GM12878 (cell line): ENCODE measurements around the gene KRT75. TPM values are rescaled to one million over a fixed set of nuclear protein-coding genes. Genes with fewer than 3 reads are reported as not detected.

ENCODE experiments used
- ATAC-seq: fragments of 200-7000 bp; cut with Tn5 transposase; 3 replicates; pipeline ENCODE4 v1.9.1; 2020; ENCODE audit warnings: mild to moderate bottlenecking, moderate library complexity
- BruUV-seq: library from RNA; stranded (reverse); fragments of 400-500 nt; replicated peaks from 2 replicates; lab custom pipeline; 2021; lab: Mats Ljungman, UMichigan
- CTCF ChIA-PET: fragments of 300-600 bp; sonication (Branson Sonifier 250); formaldehyde crosslinking; extraction: SDS; loops from one replicate; lab custom pipeline; 2021; ENCODE audit warnings: inconsistent platforms; lab: Yijun Ruan, JAX
- POLR2A ChIA-PET: fragments of 350-600 bp; formaldehyde crosslinking; extraction: SDS; loops from one replicate; lab custom pipeline; 2021; ENCODE audit warnings: inconsistent platforms; lab: Charles Lee
- RAD21 ChIA-PET: fragments of 300-600 bp; sonication (Branson Sonifier 250); formaldehyde crosslinking; loops from one replicate; lab custom pipeline; 2023; ENCODE audit warnings: antibody characterized with exemption; ENCODE audit not compliant: unreplicated experiment; lab: Charles Lee
- SMC1A ChIA-PET: fragments of 300-600 bp; sonication (Branson Sonifier 250); formaldehyde crosslinking; loops from one replicate; lab custom pipeline; 2023; ENCODE audit not compliant: unreplicated experiment, uncharacterized antibody; lab: Charles Lee
- DNase-seq: peaks from one replicate; pipeline ENCODE4 v3.0.0-alpha.2; 2011; ENCODE audit warnings: low read depth, low spot score
- FAIRE-seq: peaks from 3 replicates; lab custom pipeline; 2011; peaks lifted over from hg19 to GRCh38; lab: Jason Lieb, UNC
- H2AFZ ChIP-seq: 2 replicates; pipeline ENCODE4 v1.6.0; 2011; ENCODE audit warnings: low read depth, low read length, control low read depth; ENCODE audit not compliant: control insufficient read depth
- H3K27ac ChIP-seq: 2 replicates; pipeline ENCODE4 v1.5.1; 2011; ENCODE audit warnings: control low read depth; ENCODE audit not compliant: control insufficient read depth, insufficient read depth
- H3K27me3 ChIP-seq, 2 experiments: replicated peaks in 1 of 2; 2 replicates each; pipeline versions ENCODE4 v1.6.0 to v1.6.1; 2011; ENCODE audit warnings: low read length in 1 of 2; ENCODE audit not compliant: control insufficient read depth in 2 of 2, insufficient read depth in 2 of 2
- H3K36me3 ChIP-seq, 2 experiments: 2 replicates each; pipeline ENCODE4 v1.5.1; 2011; ENCODE audit warnings: low read length in 1 of 2; ENCODE audit not compliant: control insufficient read depth in 2 of 2, insufficient read depth in 2 of 2
- H3K4me1 ChIP-seq: 2 replicates; pipeline ENCODE4 v1.6.1; 2011; ENCODE audit warnings: mild to moderate bottlenecking, low read length, moderate library complexity, mixed read lengths; ENCODE audit not compliant: control insufficient read depth, insufficient read depth
- H3K4me2 ChIP-seq: 2 replicates; pipeline ENCODE4 v1.6.0; 2011; ENCODE audit warnings: control low read depth; ENCODE audit not compliant: control insufficient read depth, insufficient read depth
- H3K4me3 ChIP-seq: fragments of 200-600 bp; sonication (generic); 2 replicates; pipeline ENCODE4 v1.5.1; 2016
- H3K79me2 ChIP-seq: 2 replicates; pipeline ENCODE4 v1.6.0; 2011; ENCODE audit warnings: low read length; ENCODE audit not compliant: control insufficient read depth, insufficient read depth
- H3K9ac ChIP-seq: 2 replicates; pipeline ENCODE4 v1.8.0; 2011; ENCODE audit warnings: low read length, control low read depth, mixed read lengths; ENCODE audit not compliant: control insufficient read depth, insufficient read depth
- H3K9me3 ChIP-seq: replicated peaks from 3 replicates; pipeline ENCODE4 v1.5.1; 2011; ENCODE audit warnings: mild to moderate bottlenecking, low read length; ENCODE audit not compliant: control insufficient read depth, insufficient read depth
- H4K20me1 ChIP-seq: 2 replicates; pipeline ENCODE4 v1.6.0; 2011; ENCODE audit not compliant: control insufficient read depth, insufficient read depth
- CHD2 ChIP-seq: IDR thresholded peaks from 2 replicates; pipeline ENCODE4 v1.6.1; 2011; ENCODE audit warnings: low read depth, low read length, improper control_type of control experiment, borderline replicate concordance
- FOS ChIP-seq: IDR thresholded peaks from 3 replicates; pipeline ENCODE4 v1.6.1; 2011; ENCODE audit warnings: borderline replicate concordance; ENCODE audit not compliant: insufficient read length; ENCODE audit errors: extremely low read depth
- JUNB ChIP-seq: IDR thresholded peaks from 2 replicates; pipeline ENCODE4 v1.6.1; 2016; ENCODE audit warnings: antibody characterized with exemption, mild to moderate bottlenecking
- SMARCA5 ChIP-seq: fragments of 450-650 bp; IDR thresholded peaks from 2 replicates; pipeline ENCODE4 v1.6.1; 2017; ENCODE audit warnings: mild to moderate bottlenecking
- WGBS: methylation state at CpG from one replicate; pipeline ENCODE4 v1.1.6; 2016; ENCODE audit warnings: low lambda C conversion rate; ENCODE audit not compliant: insufficient replicate concordance, insufficient coverage; ENCODE audit errors: missing lambda C conversion rate; 5-methylcytosine and 5-hydroxymethylcytosine counted together
- in situ Hi-C: fragments of 300-500 bp; cut with MboI; formaldehyde crosslinking; loops from 9 replicates; pipeline ENCODE4 v1.14.3; 2018; ENCODE audit warnings: mixed read lengths
- intact Hi-C: fragments of 100-400 bp; cut with micrococcal nuclease; formaldehyde crosslinking; loops from one replicate; pipeline ENCODE4 v1.14.2; 2022; ENCODE audit not compliant: unreplicated experiment
- polyA plus RNA-seq, 11 experiments: library from polyadenylated mRNA; depleted of rRNA in 4 of 11; unstranded in 6 of 11; stranded (reverse) in 5 of 11; fragments of >200 nt; fragmentation: Nextera tagmentation in 4 of 11; fragmentation: Illumina TruSeq in 1 of 11; extraction: Ambion mirVana in 4 of 11; extraction: Trizol in 1 of 11; gene quantifications; 1 replicate in 1 of 11; 2 replicates in 10 of 11; pipeline versions ENCODE4 v1.2.1 to v1.2.3, GENCODE V29; 2011 to 2016; ENCODE audit warnings: inconsistent platforms in 2 of 11, missing spikeins in 2 of 11, low read depth in 1 of 11
- total RNA-seq, 4 experiments: library from RNA; depleted of rRNA in 3 of 4; stranded (reverse); fragments of >200 nt in 3 of 4; fragmentation: Illumina TruSeq in 1 of 4; extraction: Trizol in 1 of 4; gene quantifications; 2 replicates each; pipeline versions ENCODE4 v1.2.1 to v1.2.3, GENCODE V29; 2013 to 2021
- TF ChIP-seq, protein P1 (sequence below): fragments of 150-350 bp; IDR thresholded peaks from 2 replicates; pipeline ENCODE4 v1.6.1; 2014; ENCODE audit warnings: mild to moderate bottlenecking, low read depth, low read length

Gene KRT75
- total and polyA plus RNA-seq, 10 of the 15 experiments (the other 5 are each of a cell fraction or from before 2014, with no cell fraction given) = not detected

DNA sequence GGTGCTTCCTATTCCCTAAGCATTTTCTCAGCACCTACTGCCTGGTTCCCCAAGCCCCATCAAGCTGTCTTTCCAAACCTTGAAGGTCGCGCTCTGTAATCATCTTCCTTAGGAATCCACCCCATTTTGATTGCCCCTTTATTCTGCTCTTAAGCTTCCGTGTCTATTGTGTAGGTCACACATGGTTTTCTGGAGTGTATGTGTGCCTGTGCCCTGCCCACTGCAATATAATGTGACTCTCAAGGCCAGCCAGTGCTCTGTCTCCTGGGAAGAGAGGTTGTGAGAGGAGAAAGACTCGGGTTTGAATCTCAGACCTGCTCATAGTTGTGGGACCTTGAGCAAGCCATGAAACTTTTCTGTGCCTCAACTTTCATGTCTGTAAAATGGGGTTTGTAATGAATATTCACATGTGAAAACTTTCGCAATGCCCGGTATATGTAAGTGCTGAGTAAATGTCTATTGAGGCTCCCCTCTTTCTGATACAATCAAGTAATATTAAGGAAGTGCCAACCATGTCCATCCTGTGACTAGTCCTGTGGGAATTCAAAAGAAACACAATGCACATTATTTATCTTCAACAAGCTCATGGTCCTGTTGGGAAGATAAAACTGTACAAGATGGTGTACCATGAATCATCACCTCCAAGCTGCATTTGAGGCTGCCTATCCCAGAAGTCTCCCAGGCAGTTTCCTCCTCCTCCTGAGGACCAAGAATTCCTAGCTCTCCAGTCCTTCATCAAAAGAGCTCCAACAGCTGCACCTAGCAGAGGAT lies 774 bp upstream of the KRT75 start:
- RAD21 ChIA-PET = no interaction called here

More for the DNA sequence above, 774 bp upstream of the KRT75 start:
- BruUV-seq = no TSS peak
- Histone ChIP-seq H4K20me1 (no peaks in the 10 kb centered on the region), H3K9ac (no peak overlapping the region), H3K9me3 (no peaks in the 10 kb centered on the region), H3K36me3 (no peaks in the 10 kb centered on the region), H3K4me3 (no peak overlapping the region), H3K79me2 (no peaks in the 10 kb centered on the region), H3K4me2 (no peak overlapping the region), H3K27ac (no peak overlapping the region), H3K4me1 (no peaks in the 10 kb centered on the region), H2AFZ (no peak overlapping the region), H3K27me3 (peaks cover 0 to 1% of the 10 kb centered on the region in 2 experiments; a peak in 3 of 4 replicates)
- WGBS = 66% methylated on average over 6 of the region's 6 CpGs
- SMC1A ChIA-PET = interaction anchor here (0.6 kb wide), 1 partner anchor 797 kb away, joined by 3 read pairs; no protein-coding TSS in a partner anchor
- CTCF ChIA-PET = interaction anchor here (0.7 kb wide), 1 partner anchor 32 kb away, joined by 3 read pairs; no protein-coding TSS in a partner anchor
- intact Hi-C loops (no loop called here), in situ Hi-C loops (no loop called here)
- TF ChIP-seq JUNB = no peak
- TF ChIP-seq FOS = no peak
- TF ChIP-seq, protein P1, sequence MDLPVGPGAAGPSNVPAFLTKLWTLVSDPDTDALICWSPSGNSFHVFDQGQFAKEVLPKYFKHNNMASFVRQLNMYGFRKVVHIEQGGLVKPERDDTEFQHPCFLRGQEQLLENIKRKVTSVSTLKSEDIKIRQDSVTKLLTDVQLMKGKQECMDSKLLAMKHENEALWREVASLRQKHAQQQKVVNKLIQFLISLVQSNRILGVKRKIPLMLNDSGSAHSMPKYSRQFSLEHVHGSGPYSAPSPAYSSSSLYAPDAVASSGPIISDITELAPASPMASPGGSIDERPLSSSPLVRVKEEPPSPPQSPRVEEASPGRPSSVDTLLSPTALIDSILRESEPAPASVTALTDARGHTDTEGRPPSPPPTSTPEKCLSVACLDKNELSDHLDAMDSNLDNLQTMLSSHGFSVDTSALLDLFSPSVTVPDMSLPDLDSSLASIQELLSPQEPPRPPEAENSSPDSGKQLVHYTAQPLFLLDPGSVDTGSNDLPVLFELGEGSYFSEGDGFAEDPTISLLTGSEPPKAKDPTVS = no peak
- TF ChIP-seq CHD2 = no peak
- no peak for TF ChIP-seq SMARCA5
- ATAC-seq (no peak), FAIRE-seq (no peak), DNase-seq (no peak)
- POLR2A ChIA-PET = no interaction called here
